Cardiac fibroblast (primary cell): ENCODE measurements around the gene SUGCT.

ENCODE experiments used
- DNase-seq, 2 donors: peaks; one replicate each; pipeline versions ENCODE4 v3.0.0 to v3.0.0-alpha.2; 2010; ENCODE audit warnings: low read depth in 2 of 2
- H3K4me3 ChIP-seq, 2 donors: replicated peaks in 1 of 2; 1 replicate in 1 of 2; 2 replicates in 1 of 2; pipeline ENCODE4 v1.5.1; 2011; ENCODE audit warnings: low read depth in 2 of 2, low read length in 2 of 2, mild to moderate bottlenecking in 2 of 2, moderate library complexity in 1 of 2
- CTCF ChIP-seq: IDR thresholded peaks from one replicate; pipeline ENCODE4 v1.5.1; 2011; ENCODE audit warnings: low read depth, mild to moderate bottlenecking, low read length, inconsistent platforms

Gene SUGCT

GRCh38 chr7:40498924-40499510, 364.2 kb downstream of the SUGCT start:
- DNase-seq = no peak
- no peak overlapping the region for H3K4me3 ChIP-seq
- TF ChIP-seq CTCF = no peak

GRCh38 chr7:40499718-40500117, 364.9 kb downstream of the SUGCT start:
- H3K4me3 ChIP-seq = no peak overlapping the region
- no peak for TF ChIP-seq CTCF
- no peak for DNase-seq

GRCh38 chr7:40500219-40500618, 365.4 kb downstream of the SUGCT start:
- TF ChIP-seq CTCF = no peak
- no peak for DNase-seq
- no peak overlapping the region for H3K4me3 ChIP-seq

- no peak for DNase-seq
- no peak for TF ChIP-seq CTCF
- no peak overlapping the region for H3K4me3 ChIP-seq
Observed at GRCh38 chr7:40502359-40502758, 367.6 kb downstream of the SUGCT start.

- no peak for DNase-seq
- no peak overlapping the region for H3K4me3 ChIP-seq
- TF ChIP-seq CTCF = no peak
Observed at GRCh38 chr7:40506158-40506557, 371.4 kb downstream of the SUGCT start.

GRCh38 chr7:40507166-40507565, 372.4 kb downstream of the SUGCT start:
- TF ChIP-seq CTCF = no peak
- DNase-seq = peak in 1 of 2 donors; percentile 40
- no peak overlapping the region for H3K4me3 ChIP-seq
